Right lobe of liver (tissue), 6 donors: ENCODE results near the gene B3GALT6. TPM values are rescaled to one million over a fixed set of nuclear protein-coding genes. Genes with fewer than 3 reads are reported as not detected.

Source experiments
- ATAC-seq, 4 donors: fragments of 200-7000 bp; cut with Tn5 transposase; one replicate each; pipeline ENCODE4 v1.9.1; 2020; ENCODE audit warnings: mild to moderate bottlenecking in 4 of 4, moderate library complexity in 4 of 4
- DNase-seq, 3 donors: peaks; one replicate each; pipeline ENCODE4 v3.0.0-alpha.2; 2020
- H3K27ac ChIP-seq, 3 donors: fragments of 200-600 bp; one replicate each; pipeline ENCODE4 v1.8.0; 2022
- H3K27me3 ChIP-seq, 2 donors: fragments of 200-600 bp; one replicate each; pipeline ENCODE4 v1.8.0; 2022
- H3K36me3 ChIP-seq, 4 donors: fragments of 200-600 bp; sonication (generic) in 1 of 4; one replicate each; pipeline versions ENCODE4 v1.5.1 to v1.8.0; 2017 to 2022; ENCODE audit warnings: control low read depth in 1 of 4
- H3K4me1 ChIP-seq, 4 donors: fragments of 200-600 bp; sonication (generic) in 1 of 4; one replicate each; pipeline versions ENCODE4 v1.5.1 to v1.8.0; 2017 to 2022; ENCODE audit warnings: control low read depth in 1 of 4
- H3K4me3 ChIP-seq, 3 donors: fragments of 200-600 bp; one replicate each; pipeline ENCODE4 v1.8.0; 2022
- H3K9me3 ChIP-seq, 4 donors: fragments of 200-600 bp; sonication (generic) in 1 of 4; one replicate each; pipeline versions ENCODE4 v1.5.1 to v1.8.0; 2017 to 2022; ENCODE audit warnings: control low read depth in 1 of 4
- POLR2A ChIP-seq: fragments of 450-650 bp; IDR thresholded peaks from one replicate; pipeline ENCODE4 v1.6.1; 2017; ENCODE audit warnings: antibody characterized with exemption, mild to moderate bottlenecking
- WGBS: methylation state at CpG from one replicate; pipeline ENCODE4 v1.1.6; 2018; ENCODE audit warnings: low coverage, low lambda C conversion rate; ENCODE audit not compliant: insufficient coverage; ENCODE audit errors: missing lambda C conversion rate; 5-methylcytosine and 5-hydroxymethylcytosine counted together
- intact Hi-C, 2 donors: fragments of 100-400 bp; cut with DNase I; formaldehyde crosslinking; loops; one replicate each; pipeline versions ENCODE4 v1.11.2 to v1.14.1; 2022
- total RNA-seq, 6 experiments: library from RNA; depleted of rRNA in 2 of 6; stranded (reverse); fragments of >200 nt in 2 of 6; fragmentation: NEBNext Ultra II Directional in 3 of 6; extraction: Animal tissue kit (Norgen Biotek cat#: 25700) in 3 of 6; gene quantifications; one replicate each; pipeline versions ENCODE4 v1.1.0 to v1.2.4, GENCODE V29; 2016 to 2023
- TF ChIP-seq, protein P1 (sequence below), 4 donors: fragments of 200-600 bp in 3 of 4; fragments of 450-650 bp in 1 of 4; IDR thresholded peaks; one replicate each; pipeline versions ENCODE4 v1.5.1 to v1.8.0; 2016 to 2022; ENCODE audit warnings: antibody characterized with exemption in 4 of 4, mild to moderate bottlenecking in 2 of 4
- donor health status: DM: no; HTN: yes; CAD: no.
- donor health status: DM: no; HTN: no; CAD: no.
- donor health status: DM: no; HTN: no; CAD: no.
- donor health status: DM: no; HTN: yes; CAD: no.
- donor health status: DM: no; HTN: yes; CAD: no.

The B3GALT6 gene
- total RNA-seq, 6 experiments from 2014 or later: 6.3 to 14.3 (median 7.8) TPM

DNA sequence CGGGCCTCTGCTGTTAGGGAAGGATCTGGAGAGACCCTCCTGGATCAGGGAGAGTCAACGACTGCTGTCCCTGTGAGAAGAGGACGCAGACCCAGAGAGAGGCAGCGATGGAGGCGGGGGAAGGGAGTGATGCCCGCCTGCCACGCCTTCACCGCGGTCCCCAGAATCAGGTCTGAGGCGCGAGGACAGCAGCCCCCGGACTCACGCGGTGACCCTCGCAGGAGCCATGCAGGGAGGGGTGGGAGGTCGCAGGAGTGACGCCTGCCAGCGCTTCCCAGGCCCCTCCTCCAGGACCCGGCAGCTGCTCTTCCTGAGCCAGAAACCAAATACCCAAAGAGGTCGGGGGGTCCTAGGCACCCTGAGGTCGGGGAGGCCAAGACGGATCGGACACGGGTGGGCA is 11.8 kb upstream of the B3GALT6 start:
- no CpG with 5 or more reads among the region's 24 CpGs for WGBS
- H3K4me3 ChIP-seq: no peak overlapping the region
- H3K36me3 ChIP-seq: peaks cover 0 to 67% (median 10%) of the 10 kb centered on the region in 4 donors
- H3K9me3 ChIP-seq: no peaks in the 10 kb centered on the region
- TF ChIP-seq, protein P1, sequence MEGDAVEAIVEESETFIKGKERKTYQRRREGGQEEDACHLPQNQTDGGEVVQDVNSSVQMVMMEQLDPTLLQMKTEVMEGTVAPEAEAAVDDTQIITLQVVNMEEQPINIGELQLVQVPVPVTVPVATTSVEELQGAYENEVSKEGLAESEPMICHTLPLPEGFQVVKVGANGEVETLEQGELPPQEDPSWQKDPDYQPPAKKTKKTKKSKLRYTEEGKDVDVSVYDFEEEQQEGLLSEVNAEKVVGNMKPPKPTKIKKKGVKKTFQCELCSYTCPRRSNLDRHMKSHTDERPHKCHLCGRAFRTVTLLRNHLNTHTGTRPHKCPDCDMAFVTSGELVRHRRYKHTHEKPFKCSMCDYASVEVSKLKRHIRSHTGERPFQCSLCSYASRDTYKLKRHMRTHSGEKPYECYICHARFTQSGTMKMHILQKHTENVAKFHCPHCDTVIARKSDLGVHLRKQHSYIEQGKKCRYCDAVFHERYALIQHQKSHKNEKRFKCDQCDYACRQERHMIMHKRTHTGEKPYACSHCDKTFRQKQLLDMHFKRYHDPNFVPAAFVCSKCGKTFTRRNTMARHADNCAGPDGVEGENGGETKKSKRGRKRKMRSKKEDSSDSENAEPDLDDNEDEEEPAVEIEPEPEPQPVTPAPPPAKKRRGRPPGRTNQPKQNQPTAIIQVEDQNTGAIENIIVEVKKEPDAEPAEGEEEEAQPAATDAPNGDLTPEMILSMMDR (IDR thresholded peaks at IDR 0.05): no peak
- TF ChIP-seq POLR2A: no peak
- intact Hi-C loops: no loop called here
- no peak overlapping the region for H3K27ac ChIP-seq
- no peaks in the 10 kb centered on the region for H3K27me3 ChIP-seq
- DNase-seq (no peak), ATAC-seq (no peak)
- H3K4me1 ChIP-seq: no peaks in the 10 kb centered on the region

DNA sequence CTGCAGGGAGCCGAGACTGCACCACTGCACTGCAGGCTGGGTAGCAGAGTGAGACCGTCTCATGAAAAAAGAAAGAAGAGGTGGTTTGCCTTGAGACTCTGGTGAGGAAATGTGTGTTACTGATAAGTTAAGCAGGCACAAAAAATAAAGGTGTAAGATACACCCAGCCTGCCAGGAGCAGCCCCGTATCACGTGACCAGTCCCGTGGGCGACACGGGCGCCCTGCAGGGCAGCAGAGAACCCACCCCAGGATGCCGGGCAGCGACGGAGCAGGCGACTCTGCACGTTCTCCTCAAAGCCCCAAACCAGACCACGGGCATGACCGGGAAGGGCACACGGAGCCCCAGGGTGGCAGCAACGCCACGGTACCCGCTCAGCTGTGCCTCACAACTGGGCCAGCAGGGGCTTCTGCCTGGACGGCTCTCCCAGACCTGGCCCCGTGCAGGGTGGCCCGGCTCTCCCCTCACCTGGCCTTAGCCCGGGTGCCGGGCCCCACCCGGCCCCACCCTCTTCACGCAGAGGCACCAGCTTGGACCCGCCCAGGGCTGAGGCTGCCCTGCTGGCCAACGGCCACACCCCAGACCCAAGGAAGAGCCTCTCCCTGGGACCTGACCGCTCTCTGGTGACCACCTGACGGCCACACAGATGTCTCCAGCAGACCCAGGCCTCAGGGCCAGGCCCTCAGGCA is 10.0 kb upstream of the B3GALT6 start:
- no peaks in the 10 kb centered on the region for H3K27me3 ChIP-seq
- intact Hi-C loops: no loop called here

DNA sequence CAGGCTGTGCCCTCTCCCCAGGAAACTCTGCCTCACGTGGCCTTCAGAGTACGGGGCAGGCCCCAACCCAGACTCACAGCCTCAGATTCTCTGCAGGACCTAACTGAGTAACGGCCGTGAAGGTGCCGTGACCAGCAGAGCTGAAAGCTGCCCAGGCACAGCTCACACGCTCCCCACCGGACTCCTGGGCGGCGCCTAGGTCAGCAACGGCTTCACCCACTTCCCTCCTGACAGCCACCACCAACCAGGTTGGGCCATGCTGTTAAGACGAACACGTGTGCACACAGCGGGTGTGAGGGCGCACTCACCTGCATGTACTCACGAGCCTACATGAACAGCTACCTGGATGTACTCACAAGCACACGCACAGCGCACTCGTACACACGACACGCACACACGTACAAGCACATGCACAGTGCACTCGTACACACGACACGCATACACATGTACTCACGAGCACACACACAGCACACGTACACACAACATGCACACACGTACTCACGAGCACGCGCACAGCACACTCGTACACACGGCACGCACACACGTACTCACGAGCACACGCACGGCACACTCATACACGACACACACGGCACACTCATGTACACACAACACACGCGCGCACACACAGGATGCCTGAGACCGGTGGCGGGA is 9.3 kb upstream of the B3GALT6 start:
- WGBS: 92% methylated on average over 29 of the region's 44 CpGs
- ATAC-seq: no peak

More for the DNA sequence above, 10.0 kb upstream of the B3GALT6 start:
- ATAC-seq: no peak
- Histone ChIP-seq H3K4me3 (no peak overlapping the region), H3K4me1 (no peaks in the 10 kb centered on the region), H3K36me3 (peaks cover 0 to 68% (median 11%) of the 10 kb centered on the region in 4 donors), H3K27ac (no peak overlapping the region), H3K9me3 (no peaks in the 10 kb centered on the region)
- WGBS: 73% methylated on average over 8 of the region's 30 CpGs
- no peak for DNase-seq
- TF ChIP-seq POLR2A: no peak
- TF ChIP-seq, protein P1 (IDR thresholded peaks at IDR 0.05): no peak

DNA sequence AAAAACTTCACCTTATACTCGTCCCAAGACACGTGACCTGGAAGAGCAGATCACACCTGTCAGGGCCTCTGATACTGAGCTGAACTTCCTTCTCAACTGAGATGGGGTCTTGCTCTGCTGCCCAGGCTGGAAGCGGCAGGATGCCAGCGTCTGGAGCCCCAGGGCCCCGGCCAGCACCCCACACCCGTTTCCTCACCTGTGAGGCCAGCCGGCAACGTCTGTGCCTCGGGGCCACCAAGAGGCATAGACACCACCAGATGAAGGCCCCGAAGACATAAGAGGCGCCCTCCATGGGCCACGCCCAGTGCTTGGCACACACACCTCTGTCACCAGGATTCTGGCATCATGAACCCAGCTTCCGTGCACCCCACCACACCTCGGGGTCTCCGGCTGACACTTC is 8.7 kb upstream of the B3GALT6 start:
- Histone ChIP-seq H3K4me3 (no peak overlapping the region), H3K4me1 (no peaks in the 10 kb centered on the region), H3K36me3 (peaks cover 0 to 65% (median 11%) of the 10 kb centered on the region in 4 donors), H3K27ac (no peak overlapping the region), H3K9me3 (no peaks in the 10 kb centered on the region), H3K27me3 (no peaks in the 10 kb centered on the region)
- no peak for ATAC-seq
- intact Hi-C loops: no loop called here
- no peak for DNase-seq
- TF ChIP-seq POLR2A: no peak
- TF ChIP-seq, protein P1 (IDR thresholded peaks at IDR 0.05): no peak
- no CpG with 5 or more reads among the region's 15 CpGs for WGBS

More for the DNA sequence above, 9.3 kb upstream of the B3GALT6 start:
- H3K4me1 ChIP-seq: no peaks in the 10 kb centered on the region
- no peak overlapping the region for H3K27ac ChIP-seq
- H3K27me3 ChIP-seq: no peaks in the 10 kb centered on the region
- H3K9me3 ChIP-seq: no peaks in the 10 kb centered on the region
- intact Hi-C loops: no loop called here
- peaks cover 0 to 65% (median 11%) of the 10 kb centered on the region in 4 donors for H3K36me3 ChIP-seq
- no peak overlapping the region for H3K4me3 ChIP-seq
- no peak for TF ChIP-seq POLR2A
- TF ChIP-seq, protein P1 (IDR thresholded peaks at IDR 0.05): no peak
- no peak for DNase-seq
